CD14-positive monocyte (primary cell): ENCODE measurements around the gene SIGLEC9. TPM values are rescaled to one million over a fixed set of nuclear protein-coding genes. Genes with fewer than 3 reads are reported as not detected.

Experiments used
- DNase-seq, 3 donors: peaks; one replicate each; pipeline ENCODE4 v3.0.0-alpha.2; 2011 to 2022
- H2AFZ ChIP-seq: 2 replicates; pipeline ENCODE4 v1.6.0; 2012; ENCODE audit warnings: mild to moderate bottlenecking, low read depth, low read length, inconsistent platforms; ENCODE audit not compliant: insufficient read depth, poor library complexity, severe bottlenecking
- H3K27ac ChIP-seq, 2 donors: 1 replicate in 1 of 2; 2 replicates in 1 of 2; pipeline ENCODE4 v1.5.1; 2012 to 2013; ENCODE audit warnings: low read length in 2 of 2, control low read depth in 1 of 2, inconsistent platforms in 1 of 2, low read depth in 1 of 2, mild to moderate bottlenecking in 1 of 2
- H3K27me3 ChIP-seq, 2 donors: one replicate each; pipeline versions ENCODE4 v1.6.0 to v1.6.1; 2011 to 2013; ENCODE audit warnings: low read length in 2 of 2; ENCODE audit not compliant: control insufficient read depth in 2 of 2, insufficient read depth in 2 of 2
- H3K36me3 ChIP-seq, 2 donors: replicated peaks in 1 of 2; 1 replicate in 1 of 2; 2 replicates in 1 of 2; pipeline versions ENCODE4 v1.5.1 to v1.6.1; 2012 to 2013; ENCODE audit warnings: low read length in 2 of 2, control low read depth in 1 of 2, inconsistent platforms in 1 of 2, mild to moderate bottlenecking in 1 of 2; ENCODE audit not compliant: insufficient read depth in 2 of 2, control insufficient read depth in 1 of 2
- H3K4me1 ChIP-seq, 2 donors: 1 replicate in 1 of 2; 2 replicates in 1 of 2; pipeline versions ENCODE4 v1.5.1 to v1.6.1; 2012 to 2013; ENCODE audit warnings: low read length in 2 of 2, control low read depth in 1 of 2, inconsistent platforms in 1 of 2, mild to moderate bottlenecking in 1 of 2, moderate library complexity in 1 of 2; ENCODE audit not compliant: insufficient read depth in 2 of 2, control insufficient read depth in 1 of 2
- H3K4me2 ChIP-seq: replicated peaks from 2 replicates; pipeline ENCODE3; 2012; ENCODE audit warnings: low read length, moderate library complexity, mild to moderate bottlenecking; ENCODE audit not compliant: poor library complexity, severe bottlenecking; ENCODE audit errors: extremely low read depth
- H3K4me3 ChIP-seq, 3 experiments: fragments of 200-600 bp in 1 of 3; sonication (generic) in 1 of 3; replicated peaks in 1 of 3; 1 replicate in 2 of 3; 2 replicates in 1 of 3; pipeline ENCODE4 v1.5.1; 2011 to 2013; ENCODE audit warnings: low read length in 3 of 3, mild to moderate bottlenecking in 3 of 3, control low read depth in 2 of 3, low read depth in 2 of 3, inconsistent platforms in 1 of 3, moderate library complexity in 1 of 3
- H3K79me2 ChIP-seq: 2 replicates; pipeline ENCODE4 v1.6.0; 2012; ENCODE audit warnings: mild to moderate bottlenecking, control low read depth, inconsistent platforms, low read length, moderate library complexity; ENCODE audit not compliant: insufficient read depth
- H3K9ac ChIP-seq: 2 replicates; pipeline ENCODE4 v1.6.0; 2017; ENCODE audit warnings: low read length, mild to moderate bottlenecking; ENCODE audit not compliant: insufficient read depth, poor library complexity, severe bottlenecking
- H3K9me3 ChIP-seq, 2 donors: replicated peaks in 1 of 2; 1 replicate in 1 of 2; 2 replicates in 1 of 2; pipeline versions ENCODE4 v1.5.1 to v1.6.1; 2012 to 2013; ENCODE audit warnings: low read length in 2 of 2, control low read depth in 1 of 2; ENCODE audit not compliant: control insufficient read depth in 1 of 2, insufficient read depth in 1 of 2
- H4K20me1 ChIP-seq: 2 replicates; pipeline ENCODE4 v1.6.0; 2012; ENCODE audit warnings: mild to moderate bottlenecking, low read length, control low read depth, moderate library complexity; ENCODE audit not compliant: insufficient read depth
- H3K27ac Mint-ChIP-seq, 7 donors: one replicate each; pipeline ENCODE4 v1.8.0; 2020; ENCODE audit warnings: mild to moderate bottlenecking in 7 of 7, mixed read lengths in 7 of 7, moderate library complexity in 6 of 7, inconsistent platforms in 2 of 7
- H3K27me3 Mint-ChIP-seq, 3 donors: one replicate each; pipeline ENCODE4 v1.8.0; 2021 to 2022; ENCODE audit warnings: low read depth in 3 of 3, mild to moderate bottlenecking in 3 of 3, mixed read lengths in 3 of 3, moderate library complexity in 3 of 3, inconsistent platforms in 1 of 3
- H3K36me3 Mint-ChIP-seq, 2 donors: one replicate each; pipeline ENCODE4 v1.8.0; 2020; ENCODE audit warnings: mixed read lengths in 2 of 2, inconsistent platforms in 1 of 2, mild to moderate bottlenecking in 1 of 2
- H3K4me1 Mint-ChIP-seq: one replicate; pipeline ENCODE4 v1.8.0; 2020; ENCODE audit warnings: mild to moderate bottlenecking, mixed read lengths
- H3K4me3 Mint-ChIP-seq, 2 donors: one replicate each; pipeline ENCODE4 v1.8.0; 2020; ENCODE audit warnings: mild to moderate bottlenecking in 2 of 2, mixed read lengths in 2 of 2, moderate library complexity in 1 of 2
- H3K9me3 Mint-ChIP-seq, 7 donors: one replicate each; pipeline ENCODE4 v1.8.0; 2020 to 2022; ENCODE audit warnings: mixed read lengths in 7 of 7, mild to moderate bottlenecking in 6 of 7, moderate library complexity in 6 of 7, inconsistent platforms in 2 of 7
- CTCF ChIP-seq: fragments of 200-600 bp; IDR thresholded peaks from one replicate; pipeline ENCODE4 v1.8.0; 2022; ENCODE audit warnings: antibody characterized with exemption, mild to moderate bottlenecking
- WGBS: methylation state at CpG from one replicate; pipeline ENCODE4 v1.1.5; 2013; ENCODE audit warnings: missing lambda C conversion rate; ENCODE audit not compliant: insufficient coverage; 5-methylcytosine and 5-hydroxymethylcytosine counted together
- intact Hi-C, 2 donors: fragments of 100-400 bp; cut with micrococcal nuclease; formaldehyde crosslinking; loops; one replicate each; pipeline versions ENCODE4 v1.15.0 to v1.15.1; 2023
- polyA plus RNA-seq, 3 donors: library from polyadenylated mRNA; depleted of rRNA in 1 of 3; unstranded in 2 of 3; stranded (reverse) in 1 of 3; fragments of 300-500 nt in 2 of 3; fragments of >200 nt in 1 of 3; fragmentation: Illumina TruSeq in 2 of 3; gene quantifications; 1 replicate in 2 of 3; 2 replicates in 1 of 3; pipeline ENCODE4 v1.2.3, GENCODE V29; 2012 to 2021

The SIGLEC9 gene
- polyA plus RNA-seq, 3 donors, result 87.5 to 137 (median 133) TPM

- Histone ChIP-seq H3K4me3 (peak overlapping the region in 1 of 3 experiments; percentile 48), H3K79me2 (peaks cover 12% of the 10 kb centered on the region), H3K4me1 (peaks cover 10 to 13% of the 10 kb centered on the region in 2 donors), H3K9me3 (no peaks in the 10 kb centered on the region), H3K27me3 (no peaks in the 10 kb centered on the region), H3K4me2 (peak overlapping the region; percentile 14), H2AFZ (peak overlapping the region; percentile 46), H3K9ac (peak overlapping the region; percentile 21), H3K36me3 (peaks cover 18 to 53% of the 10 kb centered on the region in 2 donors), H4K20me1 (peaks cover 24% of the 10 kb centered on the region), H3K27ac (peak overlapping the region in 1 of 2 donors; percentile 48)
- 90% methylated on average over 74 of the region's 78 CpGs for WGBS
- intact Hi-C loops, result no loop called here
- TF ChIP-seq CTCF, result no peak
- peak overlapping the region in 5 of 7 donors; percentile 6 to 82 (median 26) for H3K27ac Mint-ChIP-seq
- peaks cover 36 to 60% of the 10 kb centered on the region in 2 donors for H3K36me3 Mint-ChIP-seq
- H3K27me3 Mint-ChIP-seq, result peaks cover 2 to 3% (median 3%) of the 10 kb centered on the region in 3 donors
- peaks cover 0 to 3% (median 0%) of the 10 kb centered on the region in 7 donors for H3K9me3 Mint-ChIP-seq
- peaks cover 23% of the 10 kb centered on the region for H3K4me1 Mint-ChIP-seq
- peak; percentile 47 to 67 (median 52) for DNase-seq
- H3K4me3 Mint-ChIP-seq, result peak overlapping the region in 1 of 2 donors; percentile 61
Measured at GRCh38 chr19:51098365-51099046, 26.2 kb upstream of the SIGLEC9 start.

GRCh38 chr19:51099047-51099382 lies 25.7 kb upstream of the SIGLEC9 start:
- Histone ChIP-seq H2AFZ (peak overlapping the region; percentile 46), H3K4me3 (peak overlapping the region in 1 of 3 experiments; percentile 48), H3K79me2 (peaks cover 17% of the 10 kb centered on the region), H3K9ac (peak overlapping the region; percentile 21), H3K4me2 (peak overlapping the region; percentile 14), H4K20me1 (peaks cover 24% of the 10 kb centered on the region), H3K27me3 (no peaks in the 10 kb centered on the region), H3K4me1 (peaks cover 10 to 13% of the 10 kb centered on the region in 2 donors), H3K9me3 (no peaks in the 10 kb centered on the region), H3K36me3 (peaks cover 18 to 58% of the 10 kb centered on the region in 2 donors), H3K27ac (peak overlapping the region in 1 of 2 donors; percentile 48)
- Mint-ChIP-seq H3K27me3 (peaks cover 1 to 5% (median 3%) of the 10 kb centered on the region in 3 donors), H3K27ac (peak overlapping the region in 4 of 7 donors; percentile 26 to 70 (median 39)), H3K4me1 (peaks cover 23% of the 10 kb centered on the region), H3K9me3 (peaks cover 0 to 3% (median 0%) of the 10 kb centered on the region in 7 donors), H3K36me3 (peaks cover 40 to 65% of the 10 kb centered on the region in 2 donors), H3K4me3 (peak overlapping the region; percentile 61 to 75)
- no peak for TF ChIP-seq CTCF
- no peak for DNase-seq
- intact Hi-C loops, result no loop called here
- 92% methylated on average over 20 of the region's 22 CpGs for WGBS
